Measurements from ENCODE around the gene ACKR2.

Gene ACKR2

DNA sequence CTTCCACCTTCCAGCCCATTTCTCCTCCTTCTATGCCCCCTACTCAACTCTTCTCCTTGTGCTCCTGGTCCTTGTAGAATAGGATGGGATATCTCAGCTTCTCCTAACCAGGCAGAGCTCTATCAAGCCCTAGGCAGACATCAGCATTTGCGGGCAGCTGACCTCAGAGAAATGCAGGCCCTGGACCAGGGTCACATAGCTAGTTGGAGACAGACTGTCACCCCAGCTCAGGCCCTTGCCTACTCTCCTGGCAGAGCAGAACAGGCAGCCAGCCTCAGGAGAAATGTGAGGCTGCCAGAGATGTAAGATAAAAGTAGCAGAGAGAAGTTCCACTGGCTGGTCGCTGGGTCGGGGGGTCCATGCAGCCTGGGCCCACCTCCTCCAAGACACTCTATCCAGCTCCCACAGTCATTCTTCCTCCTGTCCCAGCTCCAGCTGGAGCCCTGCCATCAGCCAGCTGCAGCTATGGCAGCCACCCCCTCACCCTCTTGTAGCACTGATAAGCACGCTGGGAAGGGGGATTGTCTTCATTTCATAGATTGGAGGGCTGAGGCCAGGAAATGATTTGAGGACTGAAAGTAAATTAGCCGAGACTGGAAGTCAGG, 62.4 kb downstream of the ACKR2 start:
- no peak overlapping the region for H3K4me2 ChIP-seq (ENCODE audit: low read depth, low read length, poor library complexity, severe bottlenecking)
- no peaks in the 10 kb centered on the region for H4K20me1 ChIP-seq (ENCODE audit: insufficient read depth, low read length, poor library complexity, severe bottlenecking)
- no peak overlapping the region for H3K9ac ChIP-seq (ENCODE audit: low read depth, low read length, poor library complexity, severe bottlenecking)
- H3K27me3 ChIP-seq (ENCODE audit: insufficient read depth, low read length, poor library complexity, severe bottlenecking), result no peaks in the 10 kb centered on the region
- no peaks in the 10 kb centered on the region for H3K9me3 ChIP-seq (ENCODE audit: insufficient read depth, low read depth, low read length)
- no peaks in the 10 kb centered on the region for H3K36me3 ChIP-seq (ENCODE audit: insufficient read depth, low read length)
- H3K4me1 ChIP-seq (ENCODE audit: insufficient read depth, low read length, poor library complexity, severe bottlenecking), result peaks cover 5% of the 10 kb centered on the region
- TF ChIP-seq, protein P1, sequence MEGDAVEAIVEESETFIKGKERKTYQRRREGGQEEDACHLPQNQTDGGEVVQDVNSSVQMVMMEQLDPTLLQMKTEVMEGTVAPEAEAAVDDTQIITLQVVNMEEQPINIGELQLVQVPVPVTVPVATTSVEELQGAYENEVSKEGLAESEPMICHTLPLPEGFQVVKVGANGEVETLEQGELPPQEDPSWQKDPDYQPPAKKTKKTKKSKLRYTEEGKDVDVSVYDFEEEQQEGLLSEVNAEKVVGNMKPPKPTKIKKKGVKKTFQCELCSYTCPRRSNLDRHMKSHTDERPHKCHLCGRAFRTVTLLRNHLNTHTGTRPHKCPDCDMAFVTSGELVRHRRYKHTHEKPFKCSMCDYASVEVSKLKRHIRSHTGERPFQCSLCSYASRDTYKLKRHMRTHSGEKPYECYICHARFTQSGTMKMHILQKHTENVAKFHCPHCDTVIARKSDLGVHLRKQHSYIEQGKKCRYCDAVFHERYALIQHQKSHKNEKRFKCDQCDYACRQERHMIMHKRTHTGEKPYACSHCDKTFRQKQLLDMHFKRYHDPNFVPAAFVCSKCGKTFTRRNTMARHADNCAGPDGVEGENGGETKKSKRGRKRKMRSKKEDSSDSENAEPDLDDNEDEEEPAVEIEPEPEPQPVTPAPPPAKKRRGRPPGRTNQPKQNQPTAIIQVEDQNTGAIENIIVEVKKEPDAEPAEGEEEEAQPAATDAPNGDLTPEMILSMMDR (conservative IDR thresholded peaks at IDR 0.05; ENCODE audit: low read length), result no peak
- TF ChIP-seq EZH2phosphoT487 (IDR thresholded peaks at IDR 0.05; ENCODE audit: borderline replicate concordance), result no peak
- no peak overlapping the region for H3K4me3 ChIP-seq (ENCODE audit: low read length, poor library complexity, severe bottlenecking)
- H2AFZ ChIP-seq (ENCODE audit: low read length), result no peak overlapping the region
- H3K9me2 ChIP-seq (replicated peaks; ENCODE audit: low read depth, low read length), result no peaks in the 10 kb centered on the region
- H3K79me2 ChIP-seq (ENCODE audit: insufficient read depth, low read length), result no peaks in the 10 kb centered on the region
- H3F3A ChIP-seq (ENCODE audit: low read depth), result no peaks in the 10 kb centered on the region

DNA sequence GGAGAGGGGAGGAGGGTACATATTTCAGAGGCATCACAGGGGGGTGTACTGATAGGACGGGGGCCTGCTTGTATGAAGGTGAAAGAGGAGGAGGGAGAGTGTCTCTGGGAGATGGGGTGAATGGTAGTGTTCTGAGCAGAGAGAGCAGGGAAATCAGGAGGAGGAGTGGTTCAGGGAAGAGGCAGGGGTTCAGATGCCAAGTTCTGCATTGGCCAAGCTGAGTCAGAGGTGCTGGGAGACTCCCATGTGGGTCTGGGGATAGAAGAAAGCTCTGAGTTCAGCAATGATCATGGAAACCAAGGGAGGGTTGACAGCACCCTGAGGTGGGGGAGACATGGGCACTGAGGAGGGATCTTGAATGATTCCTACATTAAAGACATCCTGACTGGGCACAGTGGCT, 63.5 kb downstream of the ACKR2 start:
- H3K9ac ChIP-seq (ENCODE audit: low read depth, low read length, poor library complexity, severe bottlenecking), result no peak overlapping the region
- H3K4me2 ChIP-seq (ENCODE audit: low read depth, low read length, poor library complexity, severe bottlenecking), result no peak overlapping the region
- H3F3A ChIP-seq (ENCODE audit: low read depth), result no peaks in the 10 kb centered on the region
- TF ChIP-seq EZH2phosphoT487 (IDR thresholded peaks at IDR 0.05; ENCODE audit: borderline replicate concordance), result no peak
- TF ChIP-seq, protein P1 (conservative IDR thresholded peaks at IDR 0.05; ENCODE audit: low read length), result no peak
- no peaks in the 10 kb centered on the region for H3K9me2 ChIP-seq (replicated peaks; ENCODE audit: low read depth, low read length)
- peaks cover 5% of the 10 kb centered on the region for H3K4me1 ChIP-seq (ENCODE audit: insufficient read depth, low read length, poor library complexity, severe bottlenecking)
- no peaks in the 10 kb centered on the region for H3K9me3 ChIP-seq (ENCODE audit: insufficient read depth, low read depth, low read length)
- no peaks in the 10 kb centered on the region for H3K27me3 ChIP-seq (ENCODE audit: insufficient read depth, low read length, poor library complexity, severe bottlenecking)
- no peaks in the 10 kb centered on the region for H3K79me2 ChIP-seq (ENCODE audit: insufficient read depth, low read length)
- no peaks in the 10 kb centered on the region for H4K20me1 ChIP-seq (ENCODE audit: insufficient read depth, low read length, poor library complexity, severe bottlenecking)
- H3K36me3 ChIP-seq (ENCODE audit: insufficient read depth, low read length), result no peaks in the 10 kb centered on the region
- no peak overlapping the region for H3K4me3 ChIP-seq (ENCODE audit: low read length, poor library complexity, severe bottlenecking)
- no peak overlapping the region for H2AFZ ChIP-seq (ENCODE audit: low read length)

DNA sequence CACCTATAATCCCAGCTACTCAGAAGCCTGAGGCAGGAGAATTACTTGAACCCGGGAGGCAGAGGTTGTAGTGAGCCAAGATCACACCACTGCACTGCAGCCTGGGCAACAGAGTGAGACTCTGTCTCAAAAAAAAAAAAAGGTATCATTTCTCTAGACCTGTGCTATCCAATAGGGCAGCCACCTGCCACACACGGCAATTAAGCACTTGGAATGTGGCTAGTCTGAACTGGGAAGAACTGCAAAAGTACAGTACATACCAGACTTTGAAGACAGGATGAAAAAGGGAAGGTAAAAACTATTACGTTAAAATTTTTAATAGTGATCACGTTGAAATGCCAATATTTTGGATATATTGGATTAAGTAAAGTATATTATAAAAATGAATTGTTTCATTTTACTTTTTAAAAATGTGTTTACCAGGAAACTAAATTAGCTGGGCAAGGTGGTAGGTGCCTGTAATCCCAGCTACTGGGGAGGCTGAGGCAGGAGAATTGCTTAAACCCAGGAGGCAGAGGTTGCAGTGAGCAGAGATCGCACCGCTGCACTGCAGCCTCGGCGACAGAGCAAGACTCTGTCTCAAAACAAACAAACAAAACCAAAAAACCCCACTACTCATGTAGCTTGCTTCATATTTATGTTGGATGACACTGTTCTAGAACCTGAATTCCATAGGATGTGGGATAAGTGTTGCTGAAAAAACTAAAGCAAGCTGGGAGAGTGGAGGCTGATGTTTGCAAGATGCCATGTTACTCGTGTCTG, 64.2 kb downstream of the ACKR2 start:
- no peaks in the 10 kb centered on the region for H4K20me1 ChIP-seq (ENCODE audit: insufficient read depth, low read length, poor library complexity, severe bottlenecking)
- no peaks in the 10 kb centered on the region for H3K79me2 ChIP-seq (ENCODE audit: insufficient read depth, low read length)
- H3K4me1 ChIP-seq (ENCODE audit: insufficient read depth, low read length, poor library complexity, severe bottlenecking), result peaks cover 5% of the 10 kb centered on the region
- no peaks in the 10 kb centered on the region for H3F3A ChIP-seq (ENCODE audit: low read depth)
- TF ChIP-seq, protein P1 (conservative IDR thresholded peaks at IDR 0.05; ENCODE audit: low read length), result no peak
- TF ChIP-seq EZH2phosphoT487 (IDR thresholded peaks at IDR 0.05; ENCODE audit: borderline replicate concordance), result no peak
- H3K9ac ChIP-seq (ENCODE audit: low read depth, low read length, poor library complexity, severe bottlenecking), result no peak overlapping the region
- H3K4me3 ChIP-seq (ENCODE audit: low read length, poor library complexity, severe bottlenecking), result no peak overlapping the region
- no peaks in the 10 kb centered on the region for H3K36me3 ChIP-seq (ENCODE audit: insufficient read depth, low read length)
- no peak overlapping the region for H3K4me2 ChIP-seq (ENCODE audit: low read depth, low read length, poor library complexity, severe bottlenecking)
- no peaks in the 10 kb centered on the region for H3K27me3 ChIP-seq (ENCODE audit: insufficient read depth, low read length, poor library complexity, severe bottlenecking)
- no peak overlapping the region for H2AFZ ChIP-seq (ENCODE audit: low read length)
- H3K9me3 ChIP-seq (ENCODE audit: insufficient read depth, low read depth, low read length), result no peaks in the 10 kb centered on the region
- no peaks in the 10 kb centered on the region for H3K9me2 ChIP-seq (replicated peaks; ENCODE audit: low read depth, low read length)
